Activated naive CD8-positive, alpha-beta T cell (primary cell): ENCODE data around the gene PPP1R13L.
"Not testable (repeated sequence)": the region's sequence is repeated elsewhere in the genome, so short reads cannot be mapped to it uniquely, and the experiment has no call there.

Source experiments
- H3K27ac Mint-ChIP-seq: one replicate; pipeline ENCODE4 v1.8.0; 2021; ENCODE audit warnings: mixed read lengths
- H3K27me3 Mint-ChIP-seq: one replicate; pipeline ENCODE4 v1.8.0; 2021; ENCODE audit warnings: mixed read lengths
- H3K36me3 Mint-ChIP-seq: one replicate; pipeline ENCODE4 v1.8.0; 2021; ENCODE audit warnings: mixed read lengths
- H3K4me1 Mint-ChIP-seq: one replicate; pipeline ENCODE4 v1.8.0; 2021; ENCODE audit warnings: low read depth, mixed read lengths
- H3K4me3 Mint-ChIP-seq: one replicate; pipeline ENCODE4 v1.8.0; 2021; ENCODE audit warnings: mild to moderate bottlenecking, mixed read lengths
- H3K9me3 Mint-ChIP-seq: one replicate; pipeline ENCODE4 v1.8.0; 2021; ENCODE audit warnings: low read depth, mixed read lengths

The PPP1R13L gene

DNA sequence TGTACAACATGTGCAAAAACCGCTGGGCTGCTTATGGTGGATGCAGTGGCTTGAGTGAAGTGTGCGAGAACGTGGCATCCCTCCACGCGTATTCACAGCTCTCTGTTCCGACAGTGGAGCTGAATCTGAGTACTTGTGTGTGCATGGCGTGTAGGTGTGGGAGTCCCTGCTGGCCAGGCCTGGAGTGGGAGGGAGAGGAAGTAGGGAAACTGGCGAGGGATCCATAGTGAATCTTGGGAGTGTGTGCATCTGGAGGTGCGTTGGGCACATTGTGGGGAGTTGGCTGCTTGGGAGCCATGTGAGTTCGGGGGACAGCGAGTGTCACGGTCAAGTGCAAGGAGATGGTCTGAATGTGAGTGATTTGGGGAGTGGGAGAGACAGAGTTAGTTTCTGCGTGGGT is 62.0 kb downstream of the PPP1R13L start:
- H3K9me3 Mint-ChIP-seq = no peaks in the 10 kb centered on the region
- peaks cover 6% of the 10 kb centered on the region for H3K4me1 Mint-ChIP-seq
- H3K36me3 Mint-ChIP-seq = no peaks in the 10 kb centered on the region
- no peak overlapping the region for H3K27ac Mint-ChIP-seq
- H3K4me3 Mint-ChIP-seq = no peak overlapping the region
- H3K27me3 Mint-ChIP-seq = peaks cover 21% of the 10 kb centered on the region

DNA sequence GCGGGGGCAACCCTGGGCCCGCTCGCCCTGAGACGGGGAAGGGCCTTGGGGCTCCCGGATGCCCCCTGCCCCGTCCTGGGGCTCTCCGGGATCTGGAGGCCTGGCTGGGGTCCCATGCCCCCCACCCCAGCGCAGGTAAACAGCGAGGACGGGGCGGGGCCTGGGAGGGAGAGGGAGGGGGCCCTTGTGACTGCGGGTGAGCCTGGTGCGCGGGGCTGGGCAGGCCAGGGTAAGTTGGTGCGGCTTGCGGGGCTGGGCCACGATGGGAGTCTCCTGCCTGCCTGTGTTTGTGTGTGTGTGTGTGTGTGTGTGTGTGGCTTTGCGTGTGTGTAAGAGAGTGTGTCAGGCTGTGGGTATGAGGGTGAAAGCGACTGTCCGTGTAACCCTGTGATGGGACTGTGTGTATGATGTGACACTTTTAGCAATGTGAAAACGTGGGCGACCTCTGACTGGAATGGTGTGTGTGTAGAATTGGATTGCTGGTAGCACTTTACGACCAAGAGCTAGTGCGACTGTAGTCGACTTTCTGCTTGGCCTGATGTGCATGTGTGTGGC is 63.9 kb downstream of the PPP1R13L start:
- Mint-ChIP-seq H3K4me1 (peaks cover 6% of the 10 kb centered on the region), H3K36me3 (no peaks in the 10 kb centered on the region), H3K9me3 (no peaks in the 10 kb centered on the region), H3K27ac (no peak overlapping the region), H3K4me3 (no peak overlapping the region), H3K27me3 (peaks cover 23% of the 10 kb centered on the region)

DNA sequence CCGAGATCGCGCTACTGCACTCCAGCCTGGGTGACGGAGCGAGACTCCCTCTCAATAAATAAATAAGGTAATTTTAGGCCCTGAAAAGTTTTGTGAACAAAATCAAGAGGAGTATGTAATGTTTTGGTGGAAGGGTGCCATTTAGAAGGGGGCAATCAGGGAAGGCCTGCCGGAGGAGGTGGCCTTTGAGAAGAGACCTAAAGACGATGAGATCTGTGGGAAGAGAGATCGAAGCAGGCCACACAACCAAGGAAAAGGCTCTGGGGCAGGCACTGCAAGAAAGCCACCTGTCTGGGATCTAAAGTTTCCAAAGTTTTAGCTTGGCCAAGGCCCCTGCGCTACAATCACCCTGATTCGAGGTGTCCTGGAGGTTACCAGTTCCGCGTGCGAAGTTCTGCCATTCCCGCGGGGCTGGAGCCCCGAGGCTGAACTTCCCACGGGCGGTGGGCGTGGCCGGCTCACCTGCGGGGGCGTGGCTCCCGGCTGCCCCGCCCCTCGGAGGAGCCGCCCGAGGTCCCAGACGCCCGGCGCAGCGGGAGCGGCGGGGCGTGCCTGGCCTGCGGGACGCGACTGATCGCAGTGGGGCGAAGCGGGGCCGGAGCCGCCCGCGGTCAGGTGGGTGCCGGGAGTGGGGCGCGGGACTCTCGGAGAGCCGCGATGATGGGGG is 64.5 kb downstream of the PPP1R13L start, which contains the start of gene KLC3:
Gene KLC3, plus strand, starts transcription at position 519 of the 667 bp plus-strand sequence. CDS start 4,792 bp downstream, outside the sequence.
- Mint-ChIP-seq H3K36me3 (no peaks in the 10 kb centered on the region), H3K9me3 (no peaks in the 10 kb centered on the region), H3K4me1 (peaks cover 6% of the 10 kb centered on the region), H3K4me3 (peak within 1 kb of the TSS; percentile 73), H3K27ac (no peak within 1 kb of the TSS), H3K27me3 (peaks cover 23% of the 10 kb centered on the region)

DNA sequence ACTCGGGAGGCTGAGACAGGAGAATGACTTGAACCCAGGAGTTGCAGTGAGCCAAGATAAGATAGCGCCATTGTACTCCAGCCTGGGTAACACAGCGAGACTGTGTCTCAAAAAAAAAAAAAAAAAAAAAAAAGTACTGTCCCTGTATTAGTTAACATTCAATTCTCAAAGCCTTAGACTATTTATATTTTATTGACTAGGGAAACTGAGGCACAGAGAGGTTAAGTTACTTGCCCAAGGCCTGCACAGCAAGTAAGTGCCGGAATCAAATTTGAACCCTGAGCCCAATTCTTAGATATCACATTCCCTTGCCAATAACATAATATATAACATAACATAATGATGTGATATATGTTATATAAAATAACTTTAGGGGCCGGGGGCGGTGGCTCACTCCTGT is 65.2 kb downstream of the PPP1R13L start:
- H3K4me1 Mint-ChIP-seq = peaks cover 6% of the 10 kb centered on the region
- H3K27ac Mint-ChIP-seq = no peak overlapping the region
- no peaks in the 10 kb centered on the region for H3K36me3 Mint-ChIP-seq
- H3K9me3 Mint-ChIP-seq = no peaks in the 10 kb centered on the region
- peaks cover 21% of the 10 kb centered on the region for H3K27me3 Mint-ChIP-seq
- H3K4me3 Mint-ChIP-seq = no peak overlapping the region

DNA sequence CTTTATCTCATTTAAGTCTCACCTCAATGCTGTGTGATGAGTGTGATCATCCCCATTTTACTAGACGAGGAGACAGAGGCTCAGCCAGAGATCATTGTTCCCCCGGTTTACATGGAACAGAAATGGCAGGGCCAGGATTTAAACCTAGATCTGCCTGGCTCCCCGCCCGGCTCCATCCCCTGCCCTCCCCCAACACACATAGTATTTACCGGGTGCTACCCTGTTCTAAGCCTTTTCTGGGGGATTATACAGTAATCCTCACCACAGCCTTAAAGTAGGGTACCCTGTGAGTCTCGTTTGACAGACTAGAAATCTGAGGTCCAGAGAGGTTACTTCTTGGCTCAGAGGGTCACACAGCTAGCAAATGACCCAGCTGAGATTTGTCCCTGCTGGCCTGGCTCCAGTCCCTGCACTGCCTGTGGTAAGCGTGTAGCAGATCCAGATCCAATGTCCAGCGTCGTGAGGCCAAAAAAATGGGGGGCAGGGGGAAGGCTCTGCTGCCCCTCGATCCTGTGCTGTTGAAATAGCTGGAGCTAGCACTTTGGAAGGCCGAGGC is 68.1 kb downstream of the PPP1R13L start:
- Mint-ChIP-seq H3K27me3 (peaks cover 18% of the 10 kb centered on the region), H3K27ac (no peak overlapping the region), H3K36me3 (no peaks in the 10 kb centered on the region), H3K9me3 (no peaks in the 10 kb centered on the region), H3K4me3 (no peak overlapping the region), H3K4me1 (peaks cover 6% of the 10 kb centered on the region)

DNA sequence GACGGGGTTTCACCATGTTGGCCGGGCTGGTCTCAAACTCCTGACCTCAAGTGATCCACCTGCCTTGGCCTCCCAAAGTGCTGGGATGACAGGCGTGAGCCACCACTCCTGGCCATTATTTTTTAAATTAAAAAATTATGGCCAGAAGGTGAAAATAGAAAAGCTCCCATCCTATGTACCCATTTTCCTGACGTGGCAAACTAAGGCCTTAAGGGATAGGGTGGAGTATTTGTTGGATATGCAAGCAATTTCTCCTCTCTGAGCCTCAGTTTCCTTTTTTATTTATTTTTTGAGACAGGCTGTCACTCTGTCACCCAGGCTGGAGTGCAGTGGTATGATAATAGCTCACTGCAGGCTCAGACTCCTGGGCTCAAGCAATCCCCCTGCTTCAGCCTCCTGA is 70.0 kb downstream of the PPP1R13L start:
- not testable (repeated sequence) for H3K4me3 Mint-ChIP-seq, H3K36me3 Mint-ChIP-seq, H3K4me1 Mint-ChIP-seq, H3K27ac Mint-ChIP-seq, H3K9me3 Mint-ChIP-seq
- H3K27me3 Mint-ChIP-seq = peaks cover 15% of the 10 kb centered on the region

DNA sequence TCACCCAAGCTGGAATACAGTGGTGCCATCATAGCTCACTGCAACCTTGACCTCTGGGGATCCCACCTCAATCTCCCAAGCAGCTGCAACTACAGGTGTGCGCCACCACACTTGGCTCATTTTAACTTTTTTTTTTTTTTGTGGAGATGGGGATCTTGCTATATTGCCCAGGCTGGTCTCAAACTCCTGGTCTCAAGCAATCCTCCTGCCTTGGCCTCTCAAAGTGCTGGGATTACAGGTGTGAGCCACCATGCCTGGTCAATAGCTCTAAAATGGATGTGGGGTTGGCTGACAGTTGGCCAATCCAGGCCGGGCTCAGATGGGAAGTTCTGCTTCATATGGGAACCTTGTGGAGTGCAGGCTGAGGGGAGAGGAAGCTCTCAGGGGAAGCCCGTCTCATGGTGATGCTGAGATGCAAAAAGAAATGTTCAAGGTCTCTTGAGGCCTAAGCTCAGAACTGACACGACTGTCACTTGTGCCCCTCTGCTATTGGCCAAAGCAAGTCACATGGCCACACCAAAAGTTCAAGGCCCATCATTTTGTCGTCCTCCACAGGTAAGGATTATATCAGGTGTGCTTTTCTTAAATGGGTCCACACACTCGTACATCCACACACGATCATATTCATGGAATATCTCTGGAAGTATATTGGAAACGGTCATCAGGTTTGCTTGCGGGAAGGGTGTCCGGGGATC is 71.1 kb downstream of the PPP1R13L start:
- peaks cover 10% of the 10 kb centered on the region for H3K27me3 Mint-ChIP-seq
- no peak overlapping the region for H3K4me3 Mint-ChIP-seq
- H3K4me1 Mint-ChIP-seq = peaks cover 2% of the 10 kb centered on the region
- no peak overlapping the region for H3K27ac Mint-ChIP-seq
- no peaks in the 10 kb centered on the region for H3K9me3 Mint-ChIP-seq
- H3K36me3 Mint-ChIP-seq = no peaks in the 10 kb centered on the region

DNA sequence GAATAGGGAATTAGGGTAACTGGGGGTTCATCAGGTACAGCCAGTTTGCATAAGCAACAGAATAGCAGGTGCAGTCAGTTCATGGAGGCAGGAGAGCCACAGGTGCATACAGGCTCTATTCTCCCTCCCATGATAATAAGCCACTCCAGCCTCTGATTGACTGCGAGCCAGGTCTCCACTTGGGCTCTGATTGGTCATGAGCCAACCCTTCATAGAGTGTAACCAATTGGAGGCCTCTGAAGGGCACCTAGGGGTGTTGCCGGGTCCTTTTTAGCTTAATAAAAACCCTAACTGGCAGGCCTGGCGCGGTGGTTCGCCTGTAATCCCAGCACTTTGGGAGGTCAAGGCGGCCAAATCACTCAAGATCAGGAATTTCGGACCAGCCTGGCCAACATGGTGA is 73.5 kb downstream of the PPP1R13L start:
- no peaks in the 10 kb centered on the region for H3K36me3 Mint-ChIP-seq
- H3K9me3 Mint-ChIP-seq = no peaks in the 10 kb centered on the region
- no peaks in the 10 kb centered on the region for H3K4me1 Mint-ChIP-seq
- H3K4me3 Mint-ChIP-seq = no peak overlapping the region
- peaks cover 3% of the 10 kb centered on the region for H3K27me3 Mint-ChIP-seq
- no peak overlapping the region for H3K27ac Mint-ChIP-seq
